Middle frontal gyrus (tissue), 1 donor: Measurements from ENCODE around the gene DMD.

ENCODE experiments used
- DNase-seq: peaks from one replicate; pipeline ENCODE4 v3.0.0-alpha.2; 2015; ENCODE audit warnings: low spot score; ENCODE audit errors: extremely low spot score

The DMD gene

GRCh38 chrX:31747411-31747810 is 1463.9 kb downstream of the DMD start:
- DNase-seq, result no peak

GRCh38 chrX:31743004-31743403 is 1468.3 kb downstream of the DMD start:
- DNase-seq, result no peak

GRCh38 chrX:31717474-31717873 is 1493.9 kb downstream of the DMD start:
- no peak for DNase-seq

GRCh38 chrX:31715675-31716074 is 1495.7 kb downstream of the DMD start:
- DNase-seq, result no peak

- no peak for DNase-seq
These were observed 1496.6 kb downstream of the DMD start for GRCh38 chrX:31714797-31715196.

GRCh38 chrX:31713120-31713519 is 1498.2 kb downstream of the DMD start:
- DNase-seq, result no peak

- DNase-seq, result no peak
These were observed 1500.2 kb downstream of the DMD start for GRCh38 chrX:31711166-31711565.

- DNase-seq, result no peak
These were observed 1503.2 kb downstream of the DMD start for GRCh38 chrX:31708116-31708515.

- no peak for DNase-seq
These were observed 1504.9 kb downstream of the DMD start for GRCh38 chrX:31706466-31706865.

- no peak for DNase-seq
These were observed 1505.5 kb downstream of the DMD start for GRCh38 chrX:31705816-31706215.

GRCh38 chrX:31704938-31705337 is 1506.4 kb downstream of the DMD start:
- DNase-seq, result peak; percentile 12

- no peak for DNase-seq
These were observed 1509.1 kb downstream of the DMD start for GRCh38 chrX:31702222-31702621.

GRCh38 chrX:31697294-31697916 is 1513.9 kb downstream of the DMD start:
- DNase-seq, result no peak

GRCh38 chrX:31679861-31680260 is 1531.5 kb downstream of the DMD start:
- DNase-seq, result no peak

GRCh38 chrX:31670245-31670644 is 1541.1 kb downstream of the DMD start:
- DNase-seq, result no peak

GRCh38 chrX:31665454-31665853 is 1545.9 kb downstream of the DMD start:
- DNase-seq, result no peak

- DNase-seq, result no peak
These were observed 1548.2 kb downstream of the DMD start for GRCh38 chrX:31663172-31663571.

GRCh38 chrX:31661280-31661810 is 1550.0 kb downstream of the DMD start:
- DNase-seq, result no peak

GRCh38 chrX:31658360-31658759 is 1553.0 kb downstream of the DMD start:
- DNase-seq, result peak; percentile 39

GRCh38 chrX:31656013-31656412 is 1555.3 kb downstream of the DMD start:
- no peak for DNase-seq

- DNase-seq, result no peak
These were observed 1557.9 kb downstream of the DMD start for GRCh38 chrX:31653422-31653821.

- DNase-seq, result no peak
These were observed 1558.7 kb downstream of the DMD start for GRCh38 chrX:31652650-31653049.

- DNase-seq, result no peak
These were observed 1562.1 kb downstream of the DMD start for GRCh38 chrX:31649201-31649600.

- DNase-seq, result no peak
These were observed 1578.0 kb downstream of the DMD start for GRCh38 chrX:31633349-31633748.
